Measurements from ENCODE around the gene IPO5.

DNA sequence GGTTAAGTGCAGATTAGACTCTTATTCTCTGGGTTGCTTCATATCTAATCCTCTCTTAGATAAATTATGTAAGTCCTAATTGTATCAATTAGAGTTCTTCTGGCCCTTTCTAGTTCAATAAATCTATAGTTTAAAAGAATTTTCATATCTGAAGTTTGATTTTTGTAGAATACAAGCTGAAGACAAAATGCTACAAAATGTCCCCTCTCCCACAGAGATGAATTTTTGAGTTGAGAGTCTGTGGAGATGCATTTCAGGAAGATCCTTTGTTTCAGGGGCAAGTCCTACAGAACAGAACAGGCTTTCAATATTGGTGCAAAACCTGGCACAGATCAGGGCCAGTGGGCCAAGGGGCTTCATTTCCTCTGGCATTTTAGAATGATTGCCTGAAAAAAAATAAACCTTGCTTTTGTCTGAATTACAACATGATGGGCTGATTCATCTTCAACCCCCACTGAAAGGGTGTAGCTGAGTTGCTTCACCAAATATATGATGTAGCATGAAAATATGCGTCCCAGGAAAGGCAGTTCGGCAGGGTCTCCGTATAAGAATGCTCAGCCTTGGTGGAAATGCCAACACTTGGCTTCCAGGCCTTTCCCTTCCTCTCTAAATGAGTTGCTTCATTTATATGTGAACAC lies 6.4 kb upstream of the IPO5 start:
- TF ChIP-seq, protein P1, sequence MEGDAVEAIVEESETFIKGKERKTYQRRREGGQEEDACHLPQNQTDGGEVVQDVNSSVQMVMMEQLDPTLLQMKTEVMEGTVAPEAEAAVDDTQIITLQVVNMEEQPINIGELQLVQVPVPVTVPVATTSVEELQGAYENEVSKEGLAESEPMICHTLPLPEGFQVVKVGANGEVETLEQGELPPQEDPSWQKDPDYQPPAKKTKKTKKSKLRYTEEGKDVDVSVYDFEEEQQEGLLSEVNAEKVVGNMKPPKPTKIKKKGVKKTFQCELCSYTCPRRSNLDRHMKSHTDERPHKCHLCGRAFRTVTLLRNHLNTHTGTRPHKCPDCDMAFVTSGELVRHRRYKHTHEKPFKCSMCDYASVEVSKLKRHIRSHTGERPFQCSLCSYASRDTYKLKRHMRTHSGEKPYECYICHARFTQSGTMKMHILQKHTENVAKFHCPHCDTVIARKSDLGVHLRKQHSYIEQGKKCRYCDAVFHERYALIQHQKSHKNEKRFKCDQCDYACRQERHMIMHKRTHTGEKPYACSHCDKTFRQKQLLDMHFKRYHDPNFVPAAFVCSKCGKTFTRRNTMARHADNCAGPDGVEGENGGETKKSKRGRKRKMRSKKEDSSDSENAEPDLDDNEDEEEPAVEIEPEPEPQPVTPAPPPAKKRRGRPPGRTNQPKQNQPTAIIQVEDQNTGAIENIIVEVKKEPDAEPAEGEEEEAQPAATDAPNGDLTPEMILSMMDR (IDR thresholded peaks at IDR 0.05), result no peak
- no peak for TF ChIP-seq POLR2A (IDR thresholded peaks at IDR 0.05)
